Right atrium auricular region (tissue), 2 donors: ENCODE data around the gene EPB41L5. TPM values are rescaled to one million over a fixed set of nuclear protein-coding genes. Genes with fewer than 3 reads are reported as not detected.
"Not testable (repeated sequence)": the region's sequence is repeated elsewhere in the genome, so short reads cannot be mapped to it uniquely, and the experiment has no call there.

Experiments used
- DNase-seq: peaks from one replicate; pipeline ENCODE4 v3.0.0-alpha.2; 2019; ENCODE audit warnings: low spot score
- H3K27ac ChIP-seq, 2 donors: fragments of 200-600 bp; sonication (generic); 1 replicate in 1 of 2; 2 replicates in 1 of 2; pipeline ENCODE4 v1.5.1; 2016 to 2019
- H3K27me3 ChIP-seq, 2 donors: fragments of 200-600 bp; sonication (generic); one replicate each; pipeline versions ENCODE4 v1.5.1 to v1.6.0; 2017 to 2019
- H3K36me3 ChIP-seq: fragments of 200-600 bp; sonication (generic); one replicate; pipeline ENCODE4 v1.5.1; 2016
- H3K4me1 ChIP-seq, 2 donors: fragments of 200-600 bp; sonication (generic); one replicate each; pipeline versions ENCODE4 v1.5.1 to v1.6.0; 2017 to 2019
- H3K4me3 ChIP-seq, 2 donors: fragments of 200-600 bp; sonication (generic); 1 replicate in 1 of 2; 2 replicates in 1 of 2; pipeline ENCODE4 v1.5.1; 2017 to 2019; ENCODE audit warnings: mild to moderate bottlenecking in 1 of 2, moderate library complexity in 1 of 2
- H3K9me3 ChIP-seq, 2 donors: fragments of 200-600 bp; sonication (generic); one replicate each; pipeline ENCODE4 v1.5.1; 2019
- CTCF ChIP-seq, 2 donors: fragments of 200-600 bp; sonication (generic); IDR thresholded peaks; one replicate each; pipeline ENCODE4 v1.5.1; 2019; ENCODE audit warnings: antibody characterized with exemption in 2 of 2
- total RNA-seq, 2 donors: library from RNA; depleted of rRNA; stranded (reverse); fragments of >200 nt; gene quantifications; one replicate each; pipeline ENCODE4 v1.1.0, GENCODE V29; 2016

The EPB41L5 gene
- total RNA-seq, 2 donors from 2014 or later = 7.9 to 15.4 TPM

GRCh38 chr2:120034027-120034426 is 21.1 kb downstream of the EPB41L5 start:
- DNase-seq = no peak
- TF ChIP-seq CTCF (IDR thresholded peaks at IDR 0.05) = no peak
- no peaks in the 10 kb centered on the region for H3K36me3 ChIP-seq
- H3K27ac ChIP-seq = no peak overlapping the region
- H3K4me3 ChIP-seq = no peak overlapping the region
- no peaks in the 10 kb centered on the region for H3K4me1 ChIP-seq
- H3K27me3 ChIP-seq = no peaks in the 10 kb centered on the region
- H3K9me3 ChIP-seq = no peaks in the 10 kb centered on the region

GRCh38 chr2:120034621-120035020 is 21.7 kb downstream of the EPB41L5 start:
- no peak for DNase-seq
- no peak overlapping the region for H3K27ac ChIP-seq

GRCh38 chr2:120036145-120036544 is 23.3 kb downstream of the EPB41L5 start:
- Histone ChIP-seq H3K36me3 (no peaks in the 10 kb centered on the region), H3K4me1 (no peaks in the 10 kb centered on the region), H3K27ac (no peak overlapping the region), H3K4me3 (no peak overlapping the region), H3K9me3 (no peaks in the 10 kb centered on the region), H3K27me3 (no peaks in the 10 kb centered on the region)
- no peak for TF ChIP-seq CTCF (IDR thresholded peaks at IDR 0.05)
- DNase-seq = no peak

More at GRCh38 chr2:120034621-120035020, 21.7 kb downstream of the EPB41L5 start:
- Histone ChIP-seq H3K9me3 (no peaks in the 10 kb centered on the region), H3K27me3 (no peaks in the 10 kb centered on the region), H3K4me3 (no peak overlapping the region), H3K36me3 (no peaks in the 10 kb centered on the region), H3K4me1 (no peaks in the 10 kb centered on the region)
- TF ChIP-seq CTCF (IDR thresholded peaks at IDR 0.05) = no peak

DNA sequence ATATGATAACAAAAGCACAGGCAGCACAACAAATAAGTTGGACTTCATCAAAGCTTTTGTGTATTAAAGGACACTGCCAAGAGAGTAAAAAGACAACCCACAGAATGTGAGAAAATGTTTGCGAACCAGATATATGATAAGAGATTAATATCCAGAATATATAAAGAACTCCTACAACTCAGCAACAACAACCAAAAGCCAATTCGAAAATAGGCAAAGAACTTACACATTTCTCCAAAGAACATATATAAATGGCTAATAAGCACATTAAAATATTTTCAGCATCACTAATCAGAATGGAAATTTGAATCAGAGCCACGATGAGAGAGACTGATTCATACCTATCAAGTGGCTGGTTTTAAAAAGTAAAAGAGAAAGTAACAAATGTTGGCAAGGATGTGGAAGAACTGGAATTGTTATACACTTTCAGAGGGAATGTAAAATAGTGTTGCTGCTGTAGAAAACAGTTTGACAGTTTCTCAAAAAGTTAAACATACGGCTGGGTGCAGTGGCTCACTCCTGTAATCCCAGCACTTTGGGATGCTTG is 25.2 kb downstream of the EPB41L5 start:
- peaks cover 0 to 5% of the 10 kb centered on the region in 2 donors for H3K4me1 ChIP-seq
- H3K36me3 ChIP-seq = no peaks in the 10 kb centered on the region
- TF ChIP-seq CTCF (IDR thresholded peaks at IDR 0.05) = no peak
- H3K27me3 ChIP-seq = no peaks in the 10 kb centered on the region
- H3K9me3 ChIP-seq = no peaks in the 10 kb centered on the region
- DNase-seq = no peak
- no peak overlapping the region for H3K27ac ChIP-seq
- H3K4me3 ChIP-seq = no peak overlapping the region

- Histone ChIP-seq H3K4me3 (no peak overlapping the region), H3K4me1 (peaks cover 0 to 5% of the 10 kb centered on the region in 2 donors), H3K36me3 (no peaks in the 10 kb centered on the region), H3K27me3 (no peaks in the 10 kb centered on the region), H3K27ac (peak overlapping the region in 1 of 2 donors; percentile 14), H3K9me3 (peaks cover 0 to 11% of the 10 kb centered on the region in 2 donors)
- TF ChIP-seq CTCF (IDR thresholded peaks at IDR 0.05) = no peak
- no peak for DNase-seq
These were observed 29.5 kb downstream of the EPB41L5 start for GRCh38 chr2:120042359-120042758.

GRCh38 chr2:120044336-120044735 is 31.5 kb downstream of the EPB41L5 start:
- peaks cover 0 to 11% of the 10 kb centered on the region in 2 donors for H3K9me3 ChIP-seq
- DNase-seq = no peak
- no peak for TF ChIP-seq CTCF (IDR thresholded peaks at IDR 0.05)
- no peaks in the 10 kb centered on the region for H3K27me3 ChIP-seq
- H3K4me1 ChIP-seq = peaks cover 0 to 5% of the 10 kb centered on the region in 2 donors
- no peaks in the 10 kb centered on the region for H3K36me3 ChIP-seq
- no peak overlapping the region for H3K27ac ChIP-seq
- no peak overlapping the region for H3K4me3 ChIP-seq

DNA sequence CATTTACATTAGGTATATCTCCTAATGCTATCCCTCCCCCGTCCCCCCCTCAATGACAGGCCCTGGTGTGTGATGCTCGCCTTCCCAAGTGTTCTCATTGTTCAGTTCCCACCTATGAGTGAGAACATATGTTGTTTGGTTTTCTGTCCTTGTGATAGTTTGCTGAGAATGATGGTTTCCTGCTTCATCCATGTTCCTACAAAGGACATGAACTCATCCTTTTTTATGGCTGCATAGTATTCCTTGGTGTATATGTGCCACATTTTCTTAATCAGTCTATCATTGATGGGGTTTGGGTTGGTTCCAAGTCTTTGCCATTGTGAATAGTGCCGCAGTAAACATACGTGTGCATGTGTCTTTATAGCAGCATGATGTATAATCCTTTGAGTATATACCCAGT is 32.9 kb downstream of the EPB41L5 start:
- not testable (repeated sequence) for H3K27ac ChIP-seq, H3K36me3 ChIP-seq, H3K4me1 ChIP-seq, DNase-seq, H3K27me3 ChIP-seq, H3K4me3 ChIP-seq
- peaks cover 0 to 11% of the 10 kb centered on the region in 2 donors for H3K9me3 ChIP-seq

DNA sequence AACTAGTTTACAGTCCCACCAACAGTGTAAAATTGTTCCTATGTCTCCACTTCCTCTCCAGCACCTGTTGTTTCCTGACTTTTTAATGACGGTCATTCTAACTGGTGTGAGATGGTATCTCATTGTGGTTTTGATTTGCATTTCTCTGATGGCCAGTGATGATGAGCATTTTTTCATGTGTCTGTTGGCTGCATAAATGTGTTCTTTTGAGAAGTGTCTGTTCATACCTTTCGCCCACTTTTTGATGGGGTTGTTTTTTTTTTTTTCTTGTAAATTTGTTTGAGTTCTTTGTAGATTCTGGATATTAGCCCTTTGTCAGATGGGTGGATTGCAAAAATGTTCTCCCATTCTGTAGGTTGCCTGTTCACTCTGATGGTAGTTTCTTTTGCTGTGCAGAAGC is 33.4 kb downstream of the EPB41L5 start:
- DNase-seq, H3K4me1 ChIP-seq, H3K27ac ChIP-seq, H3K36me3 ChIP-seq, H3K27me3 ChIP-seq, H3K4me3 ChIP-seq: not testable (repeated sequence)
- H3K9me3 ChIP-seq = peaks cover 0 to 16% of the 10 kb centered on the region in 2 donors
